Smooth muscle cell of the brain vasculature (primary cell): ENCODE measurements around the gene GALNT15.
A peak's percentile ranks its signal among the peaks of the same experiment; 100 is the strongest.

Experiments
- DNase-seq: peaks from one replicate; pipeline ENCODE4 v3.0.0-alpha.2; 2012; ENCODE audit warnings: low read depth, low spot score

GALNT15 gene

GRCh38 chr3:16150285-16150684, 24.2 kb upstream of the GALNT15 start:
- DNase-seq = no peak

- DNase-seq = no peak
These were observed 23.4 kb upstream of the GALNT15 start for GRCh38 chr3:16151109-16151508.

GRCh38 chr3:16168211-16168610, 6.3 kb upstream of the GALNT15 start:
- DNase-seq = no peak

- DNase-seq = no peak
These were observed 3.5 kb upstream of the GALNT15 start for GRCh38 chr3:16171009-16171408.

GRCh38 chr3:16171825-16172224, 2.7 kb upstream of the GALNT15 start:
- DNase-seq = no peak

GRCh38 chr3:16173283-16174025, 1.0 kb upstream of the GALNT15 start:
- no peak for DNase-seq

- no peak for DNase-seq
These were observed 489 bp upstream of the GALNT15 start for GRCh38 chr3:16174026-16174355.

GRCh38 chr3:16174976-16175901, 759 bp downstream of the GALNT15 start:
- no peak for DNase-seq

- DNase-seq = no peak
These were observed 2.0 kb downstream of the GALNT15 start for GRCh38 chr3:16176391-16177030.

GRCh38 chr3:16177382-16177781, 2.9 kb downstream of the GALNT15 start:
- no peak for DNase-seq

- peak; percentile 56 for DNase-seq
These were observed 3.6 kb downstream of the GALNT15 start for GRCh38 chr3:16177962-16178627.

GRCh38 chr3:16178628-16178988, 4.1 kb downstream of the GALNT15 start:
- no peak for DNase-seq

- DNase-seq = no peak
These were observed 4.8 kb downstream of the GALNT15 start for GRCh38 chr3:16179261-16179660.

GRCh38 chr3:16179771-16180736, 5.6 kb downstream of the GALNT15 start:
- no peak for DNase-seq

GRCh38 chr3:16180737-16181134, 6.3 kb downstream of the GALNT15 start:
- no peak for DNase-seq

GRCh38 chr3:16181361-16181760, 6.9 kb downstream of the GALNT15 start:
- DNase-seq = no peak

- no peak for DNase-seq
These were observed 7.7 kb downstream of the GALNT15 start for GRCh38 chr3:16182183-16182582.

GRCh38 chr3:16182612-16183011, 8.1 kb downstream of the GALNT15 start:
- no peak for DNase-seq

- DNase-seq = no peak
These were observed 8.6 kb downstream of the GALNT15 start for GRCh38 chr3:16183082-16183481.

- DNase-seq = peak; percentile 60
These were observed 9.3 kb downstream of the GALNT15 start for GRCh38 chr3:16183601-16184270.
